ENCODE results near the gene ALPG.
"Not testable (repeated sequence)": the region's sequence is repeated elsewhere in the genome, so short reads cannot be mapped to it uniquely, and the experiment has no call there.

Gene ALPG

DNA sequence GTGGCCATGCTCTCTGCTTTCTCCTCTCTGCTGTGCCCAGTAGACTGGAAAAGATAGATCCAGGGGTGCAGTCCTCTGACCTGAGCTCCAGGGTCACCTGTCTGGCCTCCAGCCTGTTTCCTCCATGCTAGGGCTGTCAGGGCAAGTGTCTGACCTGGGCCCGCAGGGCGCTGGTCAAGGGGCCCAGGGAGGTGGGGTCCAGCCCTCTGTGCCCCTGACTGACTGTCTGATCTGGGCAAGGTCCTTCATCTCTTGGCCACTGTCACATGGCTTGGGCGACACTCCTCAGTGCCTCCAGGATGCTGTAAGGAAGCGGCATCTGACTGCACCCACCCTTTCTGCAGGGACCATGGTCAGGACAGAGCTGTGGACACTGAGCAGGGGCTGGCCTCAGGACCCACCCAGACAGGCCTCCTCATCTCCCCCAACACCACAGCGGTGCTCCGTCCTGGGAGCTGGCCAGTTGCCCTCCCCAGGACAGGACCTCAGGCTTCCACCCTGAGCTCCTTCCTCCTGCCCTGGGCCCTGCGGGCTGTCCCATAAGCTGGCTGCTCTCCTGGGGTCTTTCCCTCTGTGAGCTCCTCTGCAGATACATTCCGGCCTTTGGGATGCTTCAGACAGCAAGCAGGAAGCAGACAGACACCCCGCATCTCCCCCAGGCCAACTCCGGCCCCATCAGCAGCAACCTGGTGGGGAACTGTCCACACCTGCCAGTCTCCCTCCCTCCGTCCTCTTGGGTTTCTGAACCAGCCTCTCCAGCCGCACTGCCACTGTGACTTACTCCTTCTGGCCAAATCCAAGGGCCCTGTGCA is 28.1 kb downstream of the ALPG start:
- Histone ChIP-seq H3K27me3 (ENCODE audit: control insufficient read depth in 2 of 2, insufficient read depth in 2 of 2, low read length in 2 of 2) (peaks cover 0 to 5% of the 10 kb centered on the region in 2 donors), H3K4me1 (ENCODE audit: control insufficient read depth in 2 of 2, insufficient read depth in 2 of 2, low read length in 2 of 2) (no peaks in the 10 kb centered on the region), H3K9me3 (ENCODE audit: control insufficient read depth in 2 of 2, low read length in 2 of 2) (no peaks in the 10 kb centered on the region), H3K36me3 (ENCODE audit: control insufficient read depth in 2 of 2, insufficient read depth in 2 of 2, low read length in 2 of 2) (no peaks in the 10 kb centered on the region), H3K9ac (ENCODE audit: low read depth in 1 of 2, low read length in 2 of 2) (no peak overlapping the region), H3K27ac (ENCODE audit: low read depth in 2 of 2, low read length in 2 of 2) (no peak overlapping the region), H3K4me3 (ENCODE audit: low read length in 2 of 2) (no peak overlapping the region)

DNA sequence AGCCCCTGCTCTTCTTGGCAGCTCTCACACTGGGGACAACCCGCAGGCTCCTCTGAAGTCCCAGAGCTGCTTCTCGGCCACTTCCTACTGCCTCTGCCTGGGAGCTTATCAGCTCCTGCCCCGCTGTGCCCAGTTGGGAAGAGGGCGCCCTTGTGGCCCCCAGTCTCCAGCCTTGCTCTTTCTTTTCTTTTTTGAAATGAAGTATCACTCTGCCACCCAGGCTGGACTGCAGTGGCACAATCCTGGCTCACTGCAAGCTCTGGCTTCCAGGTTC is 28.7 kb downstream of the ALPG start:
- H3K9ac ChIP-seq (ENCODE audit: low read depth in 1 of 2, low read length in 2 of 2), result no peak overlapping the region
- H3K27me3 ChIP-seq (ENCODE audit: control insufficient read depth in 2 of 2, insufficient read depth in 2 of 2, low read length in 2 of 2), result peaks cover 0 to 5% of the 10 kb centered on the region in 2 donors

DNA sequence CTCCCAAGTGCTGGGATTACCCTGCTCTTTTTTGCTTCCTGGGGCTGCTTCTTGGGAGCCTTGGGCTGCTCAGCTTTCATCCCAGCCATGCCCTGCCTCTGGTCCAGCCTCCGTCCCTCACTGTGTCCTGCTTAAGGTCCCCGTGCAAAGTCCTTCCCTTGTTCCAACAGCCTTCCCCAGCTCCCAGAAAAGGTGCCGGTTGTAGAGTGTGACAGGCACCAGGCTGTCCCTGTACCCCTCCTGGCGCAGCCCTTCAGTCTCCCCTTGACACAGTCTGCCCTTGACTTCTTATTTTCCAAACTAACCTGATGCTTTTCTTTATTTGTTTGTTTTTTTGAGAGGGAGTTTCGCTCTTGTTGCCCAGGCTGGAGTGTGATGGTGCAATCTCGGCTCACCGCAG is 29.2 kb downstream of the ALPG start:
- no peak overlapping the region for H3K9ac ChIP-seq (ENCODE audit: low read depth in 1 of 2, low read length in 2 of 2)
- H3K36me3 ChIP-seq (ENCODE audit: control insufficient read depth in 2 of 2, insufficient read depth in 2 of 2, low read length in 2 of 2), result no peaks in the 10 kb centered on the region
- peaks cover 0 to 5% of the 10 kb centered on the region in 2 donors for H3K27me3 ChIP-seq (ENCODE audit: control insufficient read depth in 2 of 2, insufficient read depth in 2 of 2, low read length in 2 of 2)
- H3K4me3 ChIP-seq (ENCODE audit: low read length in 2 of 2), result no peak overlapping the region
- H3K4me1 ChIP-seq (ENCODE audit: control insufficient read depth in 2 of 2, insufficient read depth in 2 of 2, low read length in 2 of 2), result no peaks in the 10 kb centered on the region
- no peak overlapping the region for H3K27ac ChIP-seq (ENCODE audit: low read depth in 2 of 2, low read length in 2 of 2)
- no peaks in the 10 kb centered on the region for H3K9me3 ChIP-seq (ENCODE audit: control insufficient read depth in 2 of 2, low read length in 2 of 2)

More for the DNA sequence above, 28.7 kb downstream of the ALPG start:
- H3K27ac ChIP-seq (ENCODE audit: low read depth in 2 of 2, low read length in 2 of 2), result no peak overlapping the region
- no peak overlapping the region for H3K4me3 ChIP-seq (ENCODE audit: low read length in 2 of 2)
- no peaks in the 10 kb centered on the region for H3K36me3 ChIP-seq (ENCODE audit: control insufficient read depth in 2 of 2, insufficient read depth in 2 of 2, low read length in 2 of 2)
- no peaks in the 10 kb centered on the region for H3K4me1 ChIP-seq (ENCODE audit: control insufficient read depth in 2 of 2, insufficient read depth in 2 of 2, low read length in 2 of 2)
- H3K9me3 ChIP-seq (ENCODE audit: control insufficient read depth in 2 of 2, low read length in 2 of 2), result no peaks in the 10 kb centered on the region

DNA sequence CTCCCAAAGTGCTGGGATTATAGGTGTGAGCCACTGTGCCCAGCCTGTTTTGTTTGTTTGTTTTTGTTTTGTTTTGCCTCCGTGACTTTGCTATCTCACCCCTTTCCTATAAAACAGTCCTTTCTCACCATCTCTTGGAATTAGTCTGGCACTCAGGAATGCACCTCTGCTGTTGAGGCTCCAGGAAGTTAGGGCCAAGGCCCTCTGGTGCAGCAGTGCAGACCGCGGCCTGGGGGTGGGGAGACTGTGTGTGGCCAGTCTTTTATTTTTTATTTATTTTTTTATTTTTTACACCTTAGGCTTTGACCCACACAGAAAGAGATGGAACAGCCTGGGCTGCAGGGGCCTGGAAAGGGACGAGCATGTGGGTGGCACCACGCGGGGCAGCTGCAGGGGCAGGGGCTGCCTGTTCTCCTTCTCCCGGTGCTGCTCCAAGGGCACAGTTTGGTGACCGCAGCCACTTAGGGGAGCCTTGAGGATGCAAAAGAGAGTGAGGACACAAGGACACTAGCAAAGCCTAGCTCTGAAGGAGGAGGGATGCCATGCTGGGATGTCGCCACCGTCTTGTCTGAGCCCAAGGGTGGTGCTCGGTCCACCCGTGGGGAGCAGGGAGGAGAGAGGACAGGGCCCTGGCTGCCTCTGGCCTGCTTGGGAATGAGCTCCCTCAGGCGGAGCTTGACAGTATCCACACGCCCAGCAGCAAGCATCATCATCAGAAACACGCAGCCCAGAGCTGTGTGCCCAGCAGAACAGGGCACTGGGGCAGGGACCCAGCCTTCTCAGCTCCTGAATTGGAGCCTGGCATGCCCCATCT is 29.9 kb downstream of the ALPG start:
- peaks cover 0 to 5% of the 10 kb centered on the region in 2 donors for H3K27me3 ChIP-seq (ENCODE audit: control insufficient read depth in 2 of 2, insufficient read depth in 2 of 2, low read length in 2 of 2)
- no peak overlapping the region for H3K27ac ChIP-seq (ENCODE audit: low read depth in 2 of 2, low read length in 2 of 2)
- no peaks in the 10 kb centered on the region for H3K36me3 ChIP-seq (ENCODE audit: control insufficient read depth in 2 of 2, insufficient read depth in 2 of 2, low read length in 2 of 2)
- no peaks in the 10 kb centered on the region for H3K9me3 ChIP-seq (ENCODE audit: control insufficient read depth in 2 of 2, low read length in 2 of 2)
- H3K9ac ChIP-seq (ENCODE audit: low read depth in 1 of 2, low read length in 2 of 2), result no peak overlapping the region
- H3K4me1 ChIP-seq (ENCODE audit: control insufficient read depth in 2 of 2, insufficient read depth in 2 of 2, low read length in 2 of 2), result no peaks in the 10 kb centered on the region
- no peak overlapping the region for H3K4me3 ChIP-seq (ENCODE audit: low read length in 2 of 2)

DNA sequence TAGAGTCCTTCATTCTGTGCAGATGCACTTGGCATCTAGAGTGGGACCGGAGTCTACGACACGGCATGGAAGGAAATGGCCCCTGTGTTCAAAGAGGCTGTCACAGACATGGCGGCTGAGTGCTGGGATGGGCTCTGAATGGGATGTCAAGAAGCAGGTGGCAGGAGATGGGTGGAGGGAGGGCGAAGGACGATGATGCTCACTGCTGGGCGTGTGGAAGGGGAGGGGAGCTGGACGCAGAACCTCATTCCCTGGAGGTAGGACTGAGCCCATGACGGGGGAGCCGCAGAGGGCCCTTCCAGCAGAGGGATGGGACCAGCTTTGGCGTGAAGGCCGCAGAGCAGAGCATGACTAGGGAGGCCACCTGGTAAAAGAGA is 30.5 kb downstream of the ALPG start:
- Histone ChIP-seq H3K4me3 (ENCODE audit: low read length in 2 of 2) (no peak overlapping the region), H3K36me3 (ENCODE audit: control insufficient read depth in 2 of 2, insufficient read depth in 2 of 2, low read length in 2 of 2) (no peaks in the 10 kb centered on the region), H3K27me3 (ENCODE audit: control insufficient read depth in 2 of 2, insufficient read depth in 2 of 2, low read length in 2 of 2) (peaks cover 0 to 5% of the 10 kb centered on the region in 2 donors), H3K27ac (ENCODE audit: low read depth in 2 of 2, low read length in 2 of 2) (no peak overlapping the region), H3K9me3 (ENCODE audit: control insufficient read depth in 2 of 2, low read length in 2 of 2) (no peaks in the 10 kb centered on the region), H3K4me1 (ENCODE audit: control insufficient read depth in 2 of 2, insufficient read depth in 2 of 2, low read length in 2 of 2) (no peaks in the 10 kb centered on the region), H3K9ac (ENCODE audit: low read depth in 1 of 2, low read length in 2 of 2) (no peak overlapping the region)

DNA sequence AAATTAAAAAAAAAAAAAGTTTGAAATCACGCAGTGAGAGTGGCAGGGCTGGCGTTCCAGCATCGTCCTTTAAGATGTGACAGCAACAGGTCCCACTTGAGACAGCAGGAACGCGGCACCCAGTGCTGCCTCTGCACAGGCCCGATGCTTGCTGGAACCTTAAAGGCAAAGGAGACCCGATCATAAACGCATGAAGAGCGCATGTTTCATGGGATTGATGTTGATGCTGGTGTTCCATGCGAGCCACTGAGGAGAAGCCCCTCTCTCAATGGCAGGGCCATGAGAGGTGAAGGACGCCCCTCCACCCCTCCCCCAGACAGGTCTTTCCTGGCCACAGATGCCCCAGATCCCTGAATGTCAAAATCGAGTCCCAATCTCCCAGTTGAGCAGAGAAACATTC is 31.4 kb downstream of the ALPG start:
- H3K4me1 ChIP-seq (ENCODE audit: control insufficient read depth in 2 of 2, insufficient read depth in 2 of 2, low read length in 2 of 2), result no peaks in the 10 kb centered on the region
- H3K27ac ChIP-seq (ENCODE audit: low read depth in 2 of 2, low read length in 2 of 2), result no peak overlapping the region
- H3K9ac ChIP-seq (ENCODE audit: low read depth in 1 of 2, low read length in 2 of 2), result no peak overlapping the region
- no peak overlapping the region for H3K4me3 ChIP-seq (ENCODE audit: low read length in 2 of 2)
- peaks cover 0 to 5% of the 10 kb centered on the region in 2 donors for H3K27me3 ChIP-seq (ENCODE audit: control insufficient read depth in 2 of 2, insufficient read depth in 2 of 2, low read length in 2 of 2)
- H3K9me3 ChIP-seq (ENCODE audit: control insufficient read depth in 2 of 2, low read length in 2 of 2), result no peaks in the 10 kb centered on the region
- H3K36me3 ChIP-seq (ENCODE audit: control insufficient read depth in 2 of 2, insufficient read depth in 2 of 2, low read length in 2 of 2), result no peaks in the 10 kb centered on the region

DNA sequence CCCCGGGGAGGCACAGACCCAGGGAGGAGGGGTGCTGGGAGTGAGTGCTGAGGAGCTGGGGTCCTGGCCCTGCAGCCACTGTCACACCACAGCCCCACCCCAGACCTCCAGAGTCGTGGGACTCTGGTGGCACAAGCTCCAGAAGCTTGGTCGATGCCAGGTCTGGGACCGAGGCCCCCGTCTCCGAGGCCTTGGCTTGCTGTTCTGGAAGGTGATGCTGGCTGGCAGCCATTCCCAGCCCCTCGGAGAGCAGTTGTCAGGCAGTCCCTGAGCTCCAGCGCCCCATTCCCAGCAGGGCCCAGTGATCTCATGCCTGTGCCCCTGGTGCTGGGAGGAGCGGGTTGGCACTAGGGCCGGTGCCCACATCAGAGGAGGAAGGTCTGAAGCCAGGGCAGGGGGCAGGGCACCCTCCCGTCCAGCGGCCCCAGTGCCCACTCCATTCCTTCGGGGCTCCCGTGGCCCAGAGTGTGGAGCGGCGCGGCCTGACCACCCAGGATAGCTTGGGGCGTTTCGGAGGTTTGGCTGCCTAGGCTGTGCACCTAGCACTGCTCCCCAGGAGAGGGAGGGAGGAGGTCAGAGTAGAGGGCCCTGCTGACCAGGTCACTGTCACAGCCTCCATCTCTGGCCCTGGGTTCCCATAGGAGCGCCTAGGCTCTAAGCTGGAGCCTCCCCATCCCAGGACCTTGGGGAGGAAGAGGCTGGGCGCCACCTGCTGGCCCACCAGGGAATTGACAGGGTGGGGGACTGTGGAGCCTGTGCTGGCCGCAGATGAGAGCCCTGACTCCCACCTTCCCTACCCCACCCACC is 32.5 kb downstream of the ALPG start:
- H3K9ac ChIP-seq (ENCODE audit: low read depth in 1 of 2, low read length in 2 of 2), result no peak overlapping the region

DNA sequence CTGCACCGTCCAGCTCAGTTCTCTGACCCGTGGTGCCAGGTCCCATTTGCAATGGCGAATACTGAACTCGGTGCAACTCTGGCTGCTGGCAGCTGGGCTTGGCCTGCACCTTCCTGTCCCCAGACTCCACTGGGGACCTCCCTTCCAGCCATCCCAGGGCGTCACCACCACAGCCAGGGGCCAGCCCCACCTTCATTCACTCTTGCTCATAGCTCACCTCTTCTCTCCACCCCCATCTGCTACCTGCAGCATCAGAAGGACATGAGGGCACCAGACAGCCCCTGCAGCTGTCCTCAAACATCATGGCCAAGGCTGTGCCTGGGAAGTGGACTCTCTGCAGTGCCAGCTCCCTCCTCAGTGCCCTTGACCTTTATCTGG is 33.1 kb downstream of the ALPG start:
- Histone ChIP-seq H3K27me3 (ENCODE audit: control insufficient read depth in 2 of 2, insufficient read depth in 2 of 2, low read length in 2 of 2) (peaks cover 0 to 5% of the 10 kb centered on the region in 2 donors), H3K4me3 (ENCODE audit: low read length in 2 of 2) (no peak overlapping the region), H3K9ac (ENCODE audit: low read depth in 1 of 2, low read length in 2 of 2) (no peak overlapping the region), H3K36me3 (ENCODE audit: control insufficient read depth in 2 of 2, insufficient read depth in 2 of 2, low read length in 2 of 2) (no peaks in the 10 kb centered on the region), H3K27ac (ENCODE audit: low read depth in 2 of 2, low read length in 2 of 2) (no peak overlapping the region), H3K9me3 (ENCODE audit: control insufficient read depth in 2 of 2, low read length in 2 of 2) (no peaks in the 10 kb centered on the region), H3K4me1 (ENCODE audit: control insufficient read depth in 2 of 2, insufficient read depth in 2 of 2, low read length in 2 of 2) (no peaks in the 10 kb centered on the region)

More for the DNA sequence above, 32.5 kb downstream of the ALPG start:
- no peak overlapping the region for H3K27ac ChIP-seq (ENCODE audit: low read depth in 2 of 2, low read length in 2 of 2)
- no peaks in the 10 kb centered on the region for H3K9me3 ChIP-seq (ENCODE audit: control insufficient read depth in 2 of 2, low read length in 2 of 2)
- H3K4me1 ChIP-seq (ENCODE audit: control insufficient read depth in 2 of 2, insufficient read depth in 2 of 2, low read length in 2 of 2), result no peaks in the 10 kb centered on the region
- H3K27me3 ChIP-seq (ENCODE audit: control insufficient read depth in 2 of 2, insufficient read depth in 2 of 2, low read length in 2 of 2), result peaks cover 0 to 5% of the 10 kb centered on the region in 2 donors
- no peaks in the 10 kb centered on the region for H3K36me3 ChIP-seq (ENCODE audit: control insufficient read depth in 2 of 2, insufficient read depth in 2 of 2, low read length in 2 of 2)
- H3K4me3 ChIP-seq (ENCODE audit: low read length in 2 of 2), result no peak overlapping the region

DNA sequence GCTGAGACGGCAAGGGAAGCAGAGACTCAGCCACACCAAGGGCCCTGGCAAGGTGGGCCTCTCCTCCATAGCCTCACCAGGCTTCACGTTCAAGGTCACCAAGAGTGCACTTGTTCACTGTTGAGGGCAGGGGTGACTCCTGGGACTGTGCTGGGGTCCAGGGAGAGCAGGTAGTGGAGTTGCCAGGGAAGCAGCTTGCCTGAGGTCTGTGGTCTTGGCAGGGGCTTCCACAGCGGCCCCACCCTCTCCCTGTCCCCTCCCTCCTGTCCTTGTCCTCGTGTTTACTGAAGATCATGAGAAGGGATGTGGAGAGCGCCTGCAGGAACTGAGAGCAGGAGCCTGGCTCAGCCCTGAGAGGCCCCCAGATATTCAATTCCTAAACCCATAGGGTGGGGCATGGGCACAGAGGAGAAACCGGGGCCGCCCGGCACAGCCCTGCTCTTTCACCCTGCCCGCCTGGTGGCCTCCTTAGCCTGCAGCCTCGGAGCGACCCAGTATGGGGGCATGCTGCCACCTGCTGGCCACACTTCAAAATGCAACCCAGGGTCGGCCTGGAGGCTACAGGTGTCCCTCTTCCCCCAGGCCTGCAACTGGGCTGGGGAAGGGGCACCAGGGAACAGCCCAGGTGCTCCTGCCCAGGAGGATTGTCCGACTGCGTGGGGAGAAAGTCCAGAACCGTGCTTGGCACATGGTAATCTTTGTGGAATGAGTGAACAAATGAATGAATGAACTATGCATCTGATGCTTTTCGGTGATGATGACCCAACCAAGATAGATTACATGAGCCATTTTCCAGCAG is 33.8 kb downstream of the ALPG start:
- H3K4me3 ChIP-seq (ENCODE audit: low read length in 2 of 2); H3K4me1 ChIP-seq (ENCODE audit: control insufficient read depth in 2 of 2, insufficient read depth in 2 of 2, low read length in 2 of 2); H3K36me3 ChIP-seq (ENCODE audit: control insufficient read depth in 2 of 2, insufficient read depth in 2 of 2, low read length in 2 of 2); H3K9me3 ChIP-seq (ENCODE audit: control insufficient read depth in 2 of 2, low read length in 2 of 2); H3K27ac ChIP-seq (ENCODE audit: low read depth in 2 of 2, low read length in 2 of 2); H3K9ac ChIP-seq (ENCODE audit: low read depth in 1 of 2, low read length in 2 of 2); H3K27me3 ChIP-seq (ENCODE audit: control insufficient read depth in 2 of 2, insufficient read depth in 2 of 2, low read length in 2 of 2): not testable (repeated sequence)

Measured in mucosa of rectum (tissue), 2 donors.